Activated T-cell treated with anti-CD3 and anti-CD28 coated beads, Interleukin-2, amount 50 U/mL, for 72 hours (primary cell): Measurements from ENCODE around the gene FHOD3. TPM values are rescaled to one million over a fixed set of nuclear protein-coding genes. Genes with fewer than 3 reads are reported as not detected.
A peak's percentile ranks its signal among the peaks of the same experiment; 100 is the strongest.

Experiments
- ATAC-seq, 2 donors: fragments of 150-1000 bp; cut with Tn5 transposase; replicated peaks in 1 of 2; 2 replicates each; pipeline ENCODE4 v1.10.0; 2021; ENCODE audit warnings: moderate library complexity in 2 of 2, mild to moderate bottlenecking in 1 of 2
- DNase-seq, 2 donors: peaks; one replicate each; pipeline ENCODE4 v3.0.0; 2021 to 2022; ENCODE audit warnings: mixed read lengths in 1 of 2
- H3K27ac Mint-ChIP-seq: one replicate; pipeline ENCODE4 v1.8.0; 2022; ENCODE audit warnings: mild to moderate bottlenecking, moderate library complexity, mixed read lengths
- H3K27me3 Mint-ChIP-seq: one replicate; pipeline ENCODE4 v1.8.0; 2022; ENCODE audit warnings: low read depth, mixed read lengths
- H3K36me3 Mint-ChIP-seq, 2 donors: one replicate each; pipeline ENCODE4 v1.8.0; 2022; ENCODE audit warnings: mixed read lengths in 2 of 2, mild to moderate bottlenecking in 1 of 2; ENCODE audit not compliant: insufficient read depth in 2 of 2
- H3K4me1 Mint-ChIP-seq: one replicate; pipeline ENCODE4 v1.8.0; 2022; ENCODE audit warnings: low read depth, mixed read lengths
- H3K4me3 Mint-ChIP-seq, 2 donors: one replicate each; pipeline ENCODE4 v1.8.0; 2022; ENCODE audit warnings: mild to moderate bottlenecking in 2 of 2, mixed read lengths in 2 of 2, moderate library complexity in 2 of 2
- H3K9me3 Mint-ChIP-seq, 2 donors: one replicate each; pipeline ENCODE4 v1.8.0; 2022; ENCODE audit warnings: mixed read lengths in 2 of 2
- total RNA-seq, 2 donors: library from RNA; stranded (reverse); gene quantifications; one replicate each; pipeline ENCODE4 v1.2.3, GENCODE V29; 2022

The FHOD3 gene
- total RNA-seq, 2 donors from 2014 or later: 0.28 TPM; not detected in 1

DNA sequence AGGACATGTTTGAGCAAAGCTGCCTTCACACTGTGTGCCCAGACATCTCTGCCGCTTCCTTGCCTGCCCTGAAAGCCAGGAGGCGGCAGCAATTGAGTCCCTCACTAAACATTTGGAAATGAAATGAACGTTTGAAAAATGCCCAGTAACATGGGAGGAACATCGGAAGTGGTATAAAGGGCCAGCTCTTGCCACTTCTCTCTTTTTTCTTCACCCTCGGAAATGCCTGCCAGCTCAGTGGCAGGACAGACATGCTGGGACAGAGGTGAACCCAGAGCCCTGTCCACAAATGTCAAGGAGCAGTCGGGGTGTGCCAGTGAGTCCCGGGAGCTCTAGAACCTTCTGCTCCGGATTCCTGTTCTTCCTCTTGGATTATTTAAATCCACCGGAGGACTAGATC, 485.2 kb downstream of the FHOD3 start:
- Mint-ChIP-seq H3K27ac (no peak overlapping the region), H3K9me3 (no peaks in the 10 kb centered on the region), H3K4me1 (no peaks in the 10 kb centered on the region), H3K4me3 (no peak overlapping the region), H3K27me3 (no peaks in the 10 kb centered on the region), H3K36me3 (peaks cover 0 to 6% of the 10 kb centered on the region in 2 donors)
- DNase-seq (no peak), ATAC-seq (no peak)

DNA sequence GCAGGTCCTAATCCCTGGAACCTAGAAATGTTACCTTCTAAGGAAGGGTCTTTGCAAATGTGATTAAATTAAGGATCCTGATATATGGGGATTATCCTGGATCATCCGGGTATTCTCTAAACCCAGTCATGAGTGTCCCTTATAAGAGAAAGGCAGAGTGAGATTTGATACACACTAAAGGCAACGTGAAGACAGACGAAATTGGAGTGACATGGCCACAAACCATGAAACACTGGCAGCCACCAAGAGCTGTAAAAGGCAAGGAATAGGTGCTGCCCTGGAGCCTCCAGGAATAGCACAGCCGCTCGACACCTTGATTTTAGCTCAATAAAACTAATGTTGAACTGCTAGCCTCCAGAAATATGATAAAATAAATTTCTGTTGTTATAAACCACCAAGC, 486.3 kb downstream of the FHOD3 start:
- peaks cover 0 to 6% of the 10 kb centered on the region in 2 donors for H3K36me3 Mint-ChIP-seq
- no peak overlapping the region for H3K4me3 Mint-ChIP-seq
- H3K9me3 Mint-ChIP-seq: no peaks in the 10 kb centered on the region
- H3K27me3 Mint-ChIP-seq: no peaks in the 10 kb centered on the region
- H3K27ac Mint-ChIP-seq: no peak overlapping the region
- no peaks in the 10 kb centered on the region for H3K4me1 Mint-ChIP-seq
- DNase-seq (no peak), ATAC-seq (no peak)

GRCh38 chr18:36786686-36787085, 489.2 kb downstream of the FHOD3 start:
- peaks cover 6 to 9% of the 10 kb centered on the region in 2 donors for H3K9me3 Mint-ChIP-seq
- peaks cover 13 to 21% of the 10 kb centered on the region in 2 donors for H3K36me3 Mint-ChIP-seq
- no peaks in the 10 kb centered on the region for H3K4me1 Mint-ChIP-seq
- DNase-seq: no peak
- no peak for ATAC-seq
- no peak overlapping the region for H3K4me3 Mint-ChIP-seq
- H3K27me3 Mint-ChIP-seq: no peaks in the 10 kb centered on the region
- no peak overlapping the region for H3K27ac Mint-ChIP-seq

- ATAC-seq: no peak
- no peak overlapping the region for H3K27ac Mint-ChIP-seq
- DNase-seq: no peak
- H3K4me1 Mint-ChIP-seq: no peaks in the 10 kb centered on the region
- H3K27me3 Mint-ChIP-seq: no peaks in the 10 kb centered on the region
- peaks cover 17 to 46% of the 10 kb centered on the region in 2 donors for H3K36me3 Mint-ChIP-seq
- peaks cover 9% of the 10 kb centered on the region in 2 donors for H3K9me3 Mint-ChIP-seq
- H3K4me3 Mint-ChIP-seq: no peak overlapping the region
Measured at GRCh38 chr18:36792634-36793283, 495.2 kb downstream of the FHOD3 start.

GRCh38 chr18:36798738-36799473, 501.4 kb downstream of the FHOD3 start:
- Mint-ChIP-seq H3K4me1 (no peaks in the 10 kb centered on the region), H3K27me3 (no peaks in the 10 kb centered on the region), H3K27ac (no peak overlapping the region), H3K36me3 (peaks cover 11 to 26% of the 10 kb centered on the region in 2 donors), H3K9me3 (no peaks in the 10 kb centered on the region), H3K4me3 (no peak overlapping the region)
- DNase-seq (no peak), ATAC-seq (no peak)

- Mint-ChIP-seq H3K4me3 (no peak overlapping the region), H3K9me3 (no peaks in the 10 kb centered on the region), H3K27me3 (no peaks in the 10 kb centered on the region), H3K36me3 (peaks cover 21 to 28% of the 10 kb centered on the region in 2 donors), H3K4me1 (no peaks in the 10 kb centered on the region), H3K27ac (no peak overlapping the region)
- DNase-seq (no peak), ATAC-seq (no peak)
Measured at GRCh38 chr18:36805105-36805504, 507.6 kb downstream of the FHOD3 start.

- peaks cover 16 to 23% of the 10 kb centered on the region in 2 donors for H3K36me3 Mint-ChIP-seq
- H3K9me3 Mint-ChIP-seq: no peaks in the 10 kb centered on the region
- no peaks in the 10 kb centered on the region for H3K27me3 Mint-ChIP-seq
- no peak overlapping the region for H3K27ac Mint-ChIP-seq
- no peak overlapping the region for H3K4me3 Mint-ChIP-seq
- DNase-seq (no peak), ATAC-seq (no peak)
- H3K4me1 Mint-ChIP-seq: no peaks in the 10 kb centered on the region
Measured at GRCh38 chr18:36808681-36809080, 511.2 kb downstream of the FHOD3 start.

- ATAC-seq: peak; percentile 71 to 76
- H3K4me3 Mint-ChIP-seq: no peak overlapping the region
- H3K27me3 Mint-ChIP-seq: no peaks in the 10 kb centered on the region
- H3K9me3 Mint-ChIP-seq: no peaks in the 10 kb centered on the region
- peaks cover 9 to 14% of the 10 kb centered on the region in 2 donors for H3K36me3 Mint-ChIP-seq
- DNase-seq: peak; percentile 14 to 23
- H3K27ac Mint-ChIP-seq: no peak overlapping the region
- H3K4me1 Mint-ChIP-seq: no peaks in the 10 kb centered on the region
Measured at GRCh38 chr18:36809590-36810381, 512.3 kb downstream of the FHOD3 start.

GRCh38 chr18:36811430-36811829, 513.9 kb downstream of the FHOD3 start:
- DNase-seq (no peak), ATAC-seq (no peak)
- H3K4me3 Mint-ChIP-seq: no peak overlapping the region
- H3K27ac Mint-ChIP-seq: no peak overlapping the region
- no peaks in the 10 kb centered on the region for H3K4me1 Mint-ChIP-seq
- peaks cover 5 to 7% of the 10 kb centered on the region in 2 donors for H3K36me3 Mint-ChIP-seq
- H3K27me3 Mint-ChIP-seq: no peaks in the 10 kb centered on the region
- no peaks in the 10 kb centered on the region for H3K9me3 Mint-ChIP-seq

GRCh38 chr18:36811955-36812354, 514.4 kb downstream of the FHOD3 start:
- H3K4me1 Mint-ChIP-seq: no peaks in the 10 kb centered on the region

DNA sequence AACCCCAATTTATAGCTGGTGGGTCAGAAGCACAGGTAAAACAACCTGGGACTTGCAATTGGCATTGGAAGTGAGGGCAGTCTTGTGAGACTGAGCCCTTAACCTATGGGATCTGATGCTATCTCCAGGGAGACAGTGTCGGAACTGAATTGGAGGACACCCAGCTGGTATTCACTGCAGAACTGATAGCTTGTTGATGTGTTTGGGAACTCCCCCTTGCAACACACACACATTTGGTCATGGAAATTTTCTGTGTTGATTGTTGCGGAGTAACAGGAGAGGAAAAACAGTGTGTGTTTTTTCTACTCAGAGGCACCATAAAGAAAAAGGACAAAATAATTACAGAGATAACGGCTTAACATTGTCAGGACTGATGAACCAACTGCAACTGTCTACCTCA, 515.2 kb downstream of the FHOD3 start:
- DNase-seq: no peak
- Mint-ChIP-seq H3K27me3 (no peaks in the 10 kb centered on the region), H3K4me3 (no peak overlapping the region), H3K4me1 (no peaks in the 10 kb centered on the region), H3K27ac (peak overlapping the region; percentile 93), H3K9me3 (no peaks in the 10 kb centered on the region), H3K36me3 (peaks cover 3 to 5% of the 10 kb centered on the region in 2 donors)
- no peak for ATAC-seq

More at GRCh38 chr18:36811955-36812354, 514.4 kb downstream of the FHOD3 start:
- Mint-ChIP-seq H3K27me3 (no peaks in the 10 kb centered on the region), H3K36me3 (peaks cover 7% of the 10 kb centered on the region in 2 donors), H3K4me3 (no peak overlapping the region), H3K9me3 (no peaks in the 10 kb centered on the region), H3K27ac (no peak overlapping the region)
- DNase-seq (no peak), ATAC-seq (no peak)

GRCh38 chr18:36813101-36813775, 515.7 kb downstream of the FHOD3 start:
- H3K27me3 Mint-ChIP-seq: no peaks in the 10 kb centered on the region
- DNase-seq: no peak
- peak overlapping the region in 1 of 2 donors; percentile 59 for H3K4me3 Mint-ChIP-seq
- no peaks in the 10 kb centered on the region for H3K4me1 Mint-ChIP-seq
- H3K36me3 Mint-ChIP-seq: peaks cover 5% of the 10 kb centered on the region in 2 donors
- peak overlapping the region; percentile 93 for H3K27ac Mint-ChIP-seq
- peak in 1 of 2 donors; percentile 65 for ATAC-seq
- no peaks in the 10 kb centered on the region for H3K9me3 Mint-ChIP-seq
